ENCODE results near the gene CFAP20DC.
"Not testable (repeated sequence)": the region's sequence is repeated elsewhere in the genome, so short reads cannot be mapped to it uniquely, and the experiment has no call there.

The CFAP20DC gene

DNA sequence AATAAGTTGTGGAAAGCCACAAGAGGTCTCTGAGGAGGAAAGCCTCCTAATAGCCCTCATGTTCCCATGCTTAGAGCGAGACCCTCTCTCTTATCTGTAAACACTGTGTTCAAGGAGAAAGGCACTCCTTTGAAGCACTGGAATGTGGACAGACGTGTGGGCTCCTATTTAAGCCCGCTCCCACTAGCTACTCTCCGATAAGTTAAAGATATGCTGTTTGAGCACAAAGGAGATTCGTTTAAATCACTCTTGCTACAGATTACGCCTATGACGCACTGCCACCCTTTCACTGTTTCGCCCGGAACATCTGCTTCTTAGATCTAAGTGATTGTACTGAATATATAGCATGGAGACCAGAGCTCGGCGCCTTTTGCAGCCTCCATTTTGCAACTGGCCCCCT, 325.5 kb downstream of the CFAP20DC start:
- no peak for DNase-seq

DNA sequence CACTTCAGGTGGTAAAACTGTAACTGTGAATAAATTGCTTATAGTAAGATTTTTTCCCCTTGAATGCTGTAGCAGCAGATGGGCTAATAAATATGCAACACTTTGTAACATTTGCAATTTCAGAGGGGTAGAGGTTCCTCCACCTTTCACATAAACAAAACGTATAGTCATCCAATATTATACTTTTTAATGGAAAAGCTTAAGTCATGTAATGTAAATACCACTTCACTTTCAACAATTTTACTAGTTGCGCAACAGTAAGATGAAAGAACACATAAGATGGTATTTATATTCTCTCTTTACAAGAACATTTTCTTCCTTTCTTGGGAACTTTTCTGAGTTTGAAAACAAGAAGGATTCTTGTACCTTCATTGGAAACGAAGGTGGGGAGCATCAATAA, 326.7 kb downstream of the CFAP20DC start:
- DNase-seq: no peak

DNA sequence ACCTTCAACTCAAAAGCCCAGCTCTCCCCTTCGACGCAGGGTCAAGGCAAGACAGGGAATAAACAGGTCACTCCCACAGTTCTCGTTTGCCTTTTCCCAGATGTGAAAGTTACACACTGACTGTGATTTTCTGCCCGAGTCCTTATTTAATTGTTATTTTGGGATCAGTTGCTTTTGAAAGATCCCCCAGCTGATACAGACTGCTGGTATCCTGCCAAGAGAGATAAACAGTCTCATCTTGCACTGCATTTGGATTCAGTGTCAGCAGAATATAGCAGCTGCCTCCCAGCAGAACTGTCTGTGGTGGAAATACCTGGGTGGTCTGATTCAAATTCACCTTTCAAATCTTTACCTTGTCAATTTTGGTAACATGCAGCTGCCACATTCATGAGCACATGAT, 327.3 kb downstream of the CFAP20DC start:
- no peak for DNase-seq

DNA sequence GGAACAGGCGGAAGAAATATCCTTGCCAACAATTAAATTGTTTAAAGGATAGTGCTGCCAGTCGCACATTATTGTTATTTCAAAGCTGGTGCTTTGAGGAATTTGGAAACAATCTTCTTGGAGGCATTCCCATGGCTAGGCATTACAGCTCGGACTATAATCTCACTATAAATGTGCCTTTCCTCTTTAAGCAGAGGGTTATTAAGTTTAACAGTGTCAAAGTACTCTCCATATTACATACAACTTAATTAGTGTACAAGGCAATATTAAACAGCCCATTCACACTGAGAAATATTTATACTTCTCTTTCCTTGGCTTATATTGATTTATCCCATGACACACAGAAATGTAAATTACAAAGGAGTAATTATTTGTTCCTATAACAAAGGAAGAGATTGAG, 329.3 kb downstream of the CFAP20DC start:
- no peak for DNase-seq

DNA sequence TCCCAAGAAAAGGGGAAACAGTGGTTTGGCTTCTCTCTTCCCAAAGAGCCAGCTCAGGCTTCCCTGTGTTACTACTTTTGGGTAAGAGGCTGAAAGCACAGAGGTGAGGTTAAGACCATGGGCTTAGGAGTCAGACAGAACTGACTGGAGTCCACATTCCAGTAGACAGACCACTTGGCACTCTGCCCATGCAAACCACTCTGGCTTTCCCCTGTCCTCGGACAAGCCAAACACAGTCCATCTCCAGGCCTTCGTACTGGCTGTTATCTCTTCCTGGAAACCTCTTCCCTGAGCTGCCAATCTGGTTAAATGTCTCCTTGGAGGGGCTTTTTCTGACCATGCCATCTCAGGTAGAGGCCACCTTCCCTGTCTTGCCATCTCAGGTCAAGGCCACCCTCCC, 330.1 kb downstream of the CFAP20DC start:
- DNase-seq: no peak

DNA sequence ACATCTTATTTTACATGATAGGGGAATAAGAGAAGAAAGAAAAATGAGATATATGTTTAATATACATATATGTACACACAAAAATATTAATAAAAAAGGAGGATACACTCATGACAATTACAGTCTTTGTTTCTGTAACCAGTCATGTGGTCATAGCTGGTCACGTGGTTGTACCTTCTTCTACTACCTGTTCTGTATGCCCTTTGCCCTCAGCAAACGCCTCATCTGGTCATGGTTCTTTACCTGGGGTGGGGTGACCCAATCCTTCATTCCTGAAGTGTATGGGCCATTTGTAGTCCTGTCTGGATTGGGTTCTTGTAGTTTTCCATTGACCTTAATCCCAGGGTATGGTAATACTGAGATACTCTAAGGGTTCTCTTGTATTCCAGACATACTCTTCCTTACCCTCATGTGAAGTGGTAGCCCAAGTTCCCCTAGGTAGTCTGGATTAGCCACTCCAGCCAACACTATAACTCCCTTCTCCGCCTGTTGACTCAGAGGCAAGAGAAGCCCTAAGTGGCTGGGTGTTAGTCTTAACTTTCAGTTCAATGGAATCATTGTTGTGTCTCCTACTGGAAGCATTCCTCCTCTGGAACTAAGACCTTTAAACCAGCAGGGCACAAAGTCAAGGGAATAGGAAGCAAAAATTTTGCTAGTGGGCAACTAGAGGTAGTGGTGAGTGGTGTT, 336.0 kb downstream of the CFAP20DC start:
- DNase-seq: no peak

DNA sequence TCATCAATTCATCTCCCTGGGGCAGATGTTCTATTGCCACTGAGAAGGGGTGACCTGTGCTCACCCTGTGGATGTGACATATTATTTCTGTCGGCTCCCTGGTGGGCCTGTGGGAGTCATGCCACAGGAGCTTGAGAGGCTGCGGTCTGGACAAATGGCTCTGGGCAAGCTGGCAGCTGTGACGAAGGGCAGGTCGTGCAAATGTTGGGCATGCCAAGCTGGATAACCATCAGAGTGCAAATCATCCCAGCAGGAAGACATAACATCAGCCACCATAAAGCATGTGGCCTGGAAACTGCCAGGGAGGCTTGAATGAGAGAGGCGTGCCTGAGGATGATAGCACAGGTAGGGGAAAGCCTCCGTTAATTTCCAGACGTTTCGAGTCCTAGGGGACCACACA, 338.0 kb downstream of the CFAP20DC start:
- DNase-seq: no peak

DNA sequence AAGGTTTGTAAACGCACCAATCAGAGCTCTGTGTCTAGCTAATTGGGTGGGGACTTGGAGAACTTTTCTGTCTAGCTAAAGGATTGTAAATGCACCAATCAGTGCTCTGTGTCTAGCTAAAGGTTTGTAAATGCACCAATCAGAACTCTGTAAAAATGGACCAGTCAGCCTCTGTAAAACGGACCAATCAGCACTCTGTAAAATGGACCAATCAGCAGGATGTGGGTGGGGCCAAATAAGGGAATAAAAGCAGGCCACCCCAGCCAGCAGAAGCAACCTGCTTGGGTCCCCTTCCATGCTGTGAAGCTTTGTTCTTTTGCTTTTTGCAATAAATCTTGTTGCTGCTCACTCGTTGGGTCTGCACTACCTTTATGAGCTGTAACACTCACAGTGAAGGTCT, 340.8 kb downstream of the CFAP20DC start:
- not testable (repeated sequence) for DNase-seq

DNA sequence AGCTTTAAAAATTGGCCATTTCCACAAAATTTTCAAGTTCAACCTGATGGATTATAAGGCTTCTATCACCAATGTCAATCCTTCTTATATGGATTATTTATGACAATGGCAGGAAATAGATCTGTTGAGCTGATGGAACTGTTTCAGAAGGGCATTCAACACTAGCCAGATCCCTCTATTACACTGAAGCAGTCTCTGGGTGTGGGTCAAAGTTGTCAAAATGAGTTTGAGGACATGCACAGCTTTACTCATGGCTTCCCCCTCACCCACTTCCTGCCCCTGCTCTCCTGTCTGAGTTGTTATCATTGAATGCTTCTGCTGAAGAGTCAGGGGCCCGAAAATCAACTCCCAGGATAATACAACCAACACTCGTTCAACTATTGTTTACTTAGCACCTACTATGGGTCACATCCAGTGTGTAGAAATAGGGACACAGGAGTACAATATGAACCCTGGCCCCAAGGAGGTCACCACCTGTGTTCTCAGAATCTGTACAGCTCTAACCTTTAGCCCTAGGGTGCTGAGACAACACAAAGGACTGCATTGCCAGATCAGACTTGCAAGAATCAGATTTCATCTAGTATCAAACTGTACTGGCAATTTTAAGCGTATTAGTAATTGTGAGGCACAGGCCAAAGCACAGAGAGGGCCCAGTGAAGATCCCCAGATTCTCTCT, 341.6 kb downstream of the CFAP20DC start:
- no peak for DNase-seq

DNA sequence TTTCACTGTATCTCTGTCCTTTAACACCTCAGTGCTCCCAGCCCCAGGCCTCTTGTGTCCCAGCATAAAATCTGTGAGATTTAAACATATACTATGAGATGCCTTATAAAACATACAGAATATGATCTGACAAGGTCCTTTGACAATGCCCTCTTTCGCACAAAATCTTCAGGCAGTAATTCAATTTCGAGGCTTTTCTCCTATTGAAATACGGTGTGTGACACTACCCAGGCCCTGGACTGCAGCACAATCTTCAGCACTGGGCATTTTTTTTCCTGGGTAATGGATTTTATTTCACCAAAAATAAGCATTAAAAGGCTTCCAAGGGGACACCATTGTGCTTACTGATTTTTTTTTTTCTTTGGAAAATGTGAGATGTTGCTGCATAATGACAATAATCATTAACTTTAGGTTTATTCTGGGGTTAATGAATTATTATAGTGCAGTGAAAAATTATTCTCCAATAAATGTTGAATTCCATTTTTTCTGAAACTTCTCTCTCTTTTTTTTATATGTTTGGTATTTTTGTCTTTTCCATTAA, 342.4 kb downstream of the CFAP20DC start:
- DNase-seq: no peak

DNA sequence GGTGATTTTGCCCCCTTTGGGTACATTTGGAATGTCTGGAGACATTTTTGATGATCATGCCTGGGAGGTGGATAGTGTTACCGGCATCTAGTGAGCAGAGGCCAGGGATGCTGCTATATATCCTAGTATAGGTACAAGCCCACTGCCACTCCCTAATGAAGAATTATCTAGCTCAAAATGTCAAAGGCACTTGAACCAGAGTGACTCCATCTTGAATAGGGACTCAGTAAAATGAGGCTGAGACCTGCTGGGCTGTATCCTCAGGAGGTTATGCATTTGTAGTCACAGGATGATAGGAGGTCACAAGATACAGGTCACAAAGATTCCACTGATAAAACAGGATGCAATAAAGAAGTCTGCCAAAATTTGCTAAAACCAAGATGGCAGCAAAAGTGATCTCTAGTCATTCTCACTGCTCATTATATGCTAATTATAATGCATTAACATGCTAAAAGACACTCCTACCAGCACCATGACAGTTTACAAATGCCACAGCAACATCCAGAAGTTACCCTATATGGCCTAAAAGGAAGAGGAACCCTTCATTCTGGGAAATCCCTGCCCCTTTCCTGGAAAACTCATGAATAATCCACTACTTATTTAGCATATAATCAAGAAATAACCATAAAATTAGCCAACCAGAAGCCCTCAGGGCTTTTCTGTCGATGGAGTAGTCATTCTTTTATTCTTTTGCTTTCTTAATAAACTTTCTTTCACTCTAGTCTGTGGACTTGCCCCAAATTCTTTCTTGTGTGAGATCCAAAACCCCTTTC, 343.2 kb downstream of the CFAP20DC start:
- DNase-seq: no peak

DNA sequence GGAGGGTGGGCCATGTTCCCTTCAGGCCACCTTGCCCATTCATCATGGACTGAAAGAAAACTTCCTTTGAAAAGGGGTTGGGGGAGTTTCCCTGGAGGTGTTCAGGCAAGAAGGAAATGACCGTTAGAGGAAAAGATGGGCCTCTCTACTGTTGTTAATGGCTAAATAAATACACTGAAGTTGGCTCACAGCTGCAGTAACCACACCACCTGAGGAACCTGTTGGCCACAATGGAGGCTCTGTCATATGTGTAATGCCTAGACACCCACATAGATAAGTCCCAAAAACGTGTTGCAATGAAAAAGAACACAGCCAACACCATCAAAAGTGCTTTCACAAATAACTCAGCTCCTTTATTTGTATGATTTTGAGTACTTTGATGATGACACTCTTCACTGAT, 345.1 kb downstream of the CFAP20DC start:
- no peak for DNase-seq

DNA sequence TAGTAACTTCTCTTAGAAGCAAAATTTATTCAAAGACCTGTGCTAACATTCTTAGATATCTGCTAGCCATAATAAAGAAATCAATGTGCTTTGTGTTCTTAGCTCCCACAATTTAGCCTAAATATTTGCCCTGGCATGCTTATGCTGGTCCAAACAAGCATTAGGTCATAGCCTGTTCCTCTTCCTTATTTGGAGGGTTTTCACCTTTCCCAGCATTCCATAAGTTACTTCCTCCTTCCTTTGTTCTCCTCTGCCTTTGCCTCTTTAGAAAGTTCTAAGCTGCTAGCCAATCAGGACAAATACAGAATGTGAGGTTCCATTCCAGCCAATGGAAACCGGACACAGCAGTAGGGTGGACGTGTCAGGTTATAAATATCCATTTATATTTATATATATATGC, 345.5 kb downstream of the CFAP20DC start:
- not testable (repeated sequence) for DNase-seq

DNA sequence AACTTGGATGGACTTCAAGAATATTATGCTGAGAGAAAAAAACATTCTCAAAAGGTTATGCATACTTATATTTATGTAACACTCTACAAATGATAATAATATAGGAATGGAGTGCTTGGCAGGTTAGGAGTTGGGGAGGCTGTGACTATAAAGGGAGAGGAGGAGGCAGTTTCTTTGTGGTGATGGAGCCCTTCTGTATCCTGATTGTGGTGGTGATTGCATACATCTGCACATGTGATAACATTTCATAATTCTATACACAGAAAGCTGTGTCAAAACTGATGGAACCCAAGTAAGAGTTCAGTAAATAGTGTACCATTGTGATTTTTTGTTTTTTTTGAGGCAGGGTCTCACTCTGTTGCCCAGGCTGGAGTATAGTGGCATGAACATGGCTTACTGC, 351.6 kb downstream of the CFAP20DC start:
- no peak for DNase-seq

DNA sequence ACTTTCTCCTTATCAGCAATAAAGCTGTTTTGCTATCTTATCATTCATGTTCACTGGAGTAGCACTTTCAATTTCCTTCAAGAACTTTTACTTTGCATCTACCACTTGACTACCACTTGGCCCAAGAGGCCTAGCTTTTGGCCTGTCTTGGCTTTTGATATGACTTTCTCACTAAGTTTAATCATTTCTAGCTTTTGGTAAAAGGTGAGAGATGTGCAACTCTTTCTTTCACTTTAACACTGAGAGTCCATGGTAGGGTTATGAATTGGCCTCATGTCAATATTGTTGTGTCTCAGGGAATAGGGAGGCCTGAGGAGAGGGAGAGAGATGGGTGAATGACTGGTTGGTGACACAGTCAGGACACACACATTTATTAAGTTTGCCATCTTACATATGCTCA, 352.3 kb downstream of the CFAP20DC start:
- DNase-seq: no peak

DNA sequence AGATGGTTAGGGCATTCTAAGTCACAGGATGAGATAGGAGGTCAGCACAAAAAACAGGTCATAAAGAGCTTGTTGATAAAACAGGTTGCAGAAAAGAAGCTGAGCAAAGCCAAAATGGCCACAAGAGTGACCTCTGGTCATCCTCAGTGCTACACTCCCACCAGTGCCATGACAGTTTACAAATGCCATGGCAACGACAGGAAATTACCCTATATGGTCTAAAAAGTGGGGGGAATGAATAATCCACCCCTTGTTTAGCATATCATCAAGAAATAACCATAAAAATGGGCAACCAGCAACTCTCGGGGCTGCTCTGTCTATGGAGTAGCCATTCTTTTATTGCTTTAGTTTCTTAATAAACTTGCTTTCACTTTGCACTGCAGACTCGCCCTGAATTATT, 353.0 kb downstream of the CFAP20DC start:
- DNase-seq: not testable (repeated sequence)

DNA sequence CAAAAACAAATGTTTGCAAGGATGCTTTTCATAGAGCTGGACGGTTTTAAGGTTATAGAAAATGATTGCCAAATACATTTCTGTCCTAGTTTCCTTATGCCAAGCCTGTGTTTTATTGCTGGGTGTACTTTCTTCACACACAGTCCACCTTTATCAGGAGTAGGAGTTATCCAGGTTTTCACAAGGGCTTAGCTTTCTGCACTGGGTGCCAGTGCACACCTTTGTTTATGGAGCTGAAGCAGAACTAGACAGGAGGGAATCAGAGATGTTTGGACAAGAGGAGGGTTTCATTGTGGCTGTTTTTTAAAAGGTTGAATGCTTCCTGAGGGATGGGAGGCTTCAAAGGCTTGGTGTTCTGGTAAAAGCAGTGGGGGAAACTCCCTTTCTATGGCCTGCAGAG, 353.7 kb downstream of the CFAP20DC start:
- DNase-seq: no peak

DNA sequence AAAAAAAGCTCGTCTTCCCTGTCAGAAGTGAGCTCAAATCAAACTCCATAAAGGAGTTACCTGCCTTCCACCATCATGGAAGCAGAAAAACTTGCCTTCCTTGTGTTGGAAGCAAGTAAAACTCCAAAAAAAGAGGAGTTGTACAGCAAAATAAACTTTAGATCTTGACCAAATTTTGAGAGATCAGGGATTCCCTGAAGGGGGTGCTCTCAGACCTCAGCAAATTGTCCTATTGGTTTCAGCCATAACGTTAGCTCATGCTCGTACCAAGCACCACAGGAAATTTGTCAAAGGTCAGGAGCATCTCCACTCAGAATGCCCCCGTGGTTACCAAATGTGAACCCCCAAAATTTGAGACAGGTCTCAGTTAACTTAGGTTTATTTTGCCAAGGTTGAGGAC, 354.5 kb downstream of the CFAP20DC start:
- DNase-seq: not testable (repeated sequence)

DNA sequence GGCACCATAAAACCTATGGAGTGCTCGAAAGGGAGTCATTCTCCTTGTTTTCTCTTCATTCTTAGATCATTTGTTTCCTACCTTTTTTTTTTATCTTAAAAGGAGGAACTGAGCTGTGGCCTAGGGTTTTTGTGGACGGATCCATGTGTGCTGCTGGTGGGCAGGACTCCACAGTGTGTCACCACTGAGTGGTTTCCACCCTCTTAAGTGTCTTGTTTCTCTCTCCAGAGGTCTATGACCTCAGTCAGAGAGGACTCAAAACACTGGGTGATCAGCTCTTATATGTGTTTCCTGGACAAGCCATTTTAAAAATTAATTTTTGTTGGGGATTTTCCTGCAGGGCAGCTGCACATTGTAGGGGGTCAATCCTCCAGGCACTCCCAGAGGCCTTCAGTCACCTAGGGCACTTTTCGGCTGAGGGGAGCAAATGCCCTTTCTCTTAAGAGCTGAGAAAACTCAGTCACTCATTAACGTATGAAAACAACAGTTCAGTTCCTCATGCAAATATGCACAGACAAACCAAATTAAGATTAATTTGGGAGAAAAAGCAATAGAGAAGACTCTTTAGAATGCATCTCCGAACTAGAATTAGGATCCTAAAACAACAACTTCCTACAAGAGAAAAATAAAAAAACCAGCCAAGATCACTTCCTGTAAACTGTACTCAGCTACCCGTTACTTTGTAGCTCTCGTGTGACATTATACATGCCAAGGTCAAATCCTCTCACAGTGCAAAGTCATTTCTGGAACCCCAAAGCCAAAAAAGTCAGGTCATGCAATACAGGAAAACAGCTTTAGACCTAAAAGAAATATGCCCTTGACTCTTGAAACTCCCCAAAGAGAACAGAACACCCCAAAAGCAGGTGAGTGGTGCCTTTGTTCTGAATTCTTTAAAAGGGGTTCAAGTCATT, 355.6 kb downstream of the CFAP20DC start:
- no peak for DNase-seq

DNA sequence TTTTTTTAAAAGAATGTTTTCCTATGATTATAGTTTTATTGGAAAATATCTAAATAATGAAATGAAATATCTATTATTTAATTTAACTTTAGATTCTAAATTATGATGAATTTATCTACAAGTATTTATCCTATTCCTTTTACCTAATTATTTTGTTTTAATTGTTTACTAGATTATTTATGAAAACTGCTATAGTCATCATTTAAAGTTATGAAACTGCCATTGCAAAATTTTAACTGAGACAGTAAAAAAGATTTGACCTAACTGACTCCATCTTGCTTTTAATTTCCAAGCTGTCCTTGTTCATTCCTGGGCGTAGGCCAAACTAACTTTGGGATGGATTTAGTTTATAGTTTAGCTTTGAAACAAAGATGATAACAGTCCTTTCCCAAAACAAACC, 357.3 kb downstream of the CFAP20DC start:
- DNase-seq: no peak
